Mucosa of gallbladder (tissue), 1 donor: Measurements from ENCODE around the gene PC. TPM values are rescaled to one million over a fixed set of nuclear protein-coding genes. Genes with fewer than 3 reads are reported as not detected.

Experiments used
- total RNA-seq: library from RNA; stranded (reverse); gene quantifications from one replicate; pipeline ENCODE4 v1.2.1, GENCODE V29; 2021
- donor health status: DM: no; HTN: no; CAD: no.

Gene PC
- total RNA-seq, 1 donor from 2014 or later, result 24.7 TPM

Other genes starting within 250 kb of the PC start
- 18.2 TPM for gene SPTBN2, start 229.2 kb downstream of the PC start, total RNA-seq
- gene RCE1, start 114.9 kb downstream of the PC start, total RNA-seq, result 21.2 TPM
- gene LRFN4, start 101.3 kb downstream of the PC start, total RNA-seq, result 7.3 TPM
- gene C11orf86, start 16.9 kb upstream of the PC start, total RNA-seq, result not detected
- 0.58 TPM for gene SYT12, start 64.8 kb upstream of the PC start, total RNA-seq
- 23.3 TPM for gene RHOD, start 98.5 kb upstream of the PC start, total RNA-seq
- gene KDM2A, start 160.9 kb upstream of the PC start, total RNA-seq, result 76.9 TPM